Measurements from ENCODE around the gene WDR33. TPM values are rescaled to one million over a fixed set of nuclear protein-coding genes. Genes with fewer than 3 reads are reported as not detected.

The WDR33 gene
- total and polyA plus RNA-seq, 2 of the 13 experiments (the other 11 are each of a cell fraction or from before 2014, with no cell fraction given), result 54.9 to 78.2 TPM

DNA sequence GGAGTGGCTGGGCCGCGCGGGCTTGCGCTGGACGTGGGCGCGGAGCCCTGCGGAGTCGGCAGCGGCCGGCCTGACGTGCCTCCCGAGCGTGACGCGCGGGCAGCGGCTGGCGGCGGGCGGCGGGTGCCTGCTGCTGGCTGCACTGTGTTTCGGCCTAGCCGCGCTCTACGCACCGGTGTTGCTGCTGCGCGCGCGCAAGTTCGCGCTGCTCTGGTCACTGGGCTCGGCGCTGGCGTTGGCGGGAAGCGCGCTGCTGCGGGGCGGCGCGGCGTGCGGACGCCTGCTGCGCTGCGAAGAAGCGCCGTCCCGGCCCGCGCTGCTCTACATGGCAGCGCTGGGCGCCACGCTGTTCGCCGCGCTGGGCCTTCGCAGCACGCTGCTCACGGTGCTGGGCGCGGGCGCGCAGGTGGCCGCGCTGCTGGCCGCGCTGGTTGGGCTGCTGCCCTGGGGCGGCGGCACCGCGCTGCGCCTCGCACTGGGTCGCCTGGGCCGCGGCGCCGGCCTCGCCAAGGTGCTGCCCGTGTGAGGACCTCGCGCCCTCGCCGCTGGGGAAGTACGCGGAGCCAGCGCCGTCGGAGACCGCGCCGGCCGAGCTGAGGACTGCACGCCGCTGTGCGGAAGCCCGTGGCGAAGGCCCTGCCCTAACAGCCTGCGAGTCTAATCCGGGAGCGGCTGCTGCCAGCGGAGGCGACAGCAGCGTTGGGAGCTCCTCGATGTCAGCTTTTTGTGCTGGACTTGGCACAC is 109.1 kb downstream of the WDR33 start (continued):
- TF ChIP-seq AFF4 (CRISPR knock-in tag; IDR thresholded peaks at IDR 0.05) (no peak), DMTF1 (CRISPR knock-in tag; IDR thresholded peaks at IDR 0.05) (0 out of 2 replicates have a peak, but pooled peaks have one; percentile 38), HNF4A (CRISPR knock-in tag; IDR thresholded peaks at IDR 0.05) (peak; percentile 35), ZFP37 (CRISPR knock-in tag; IDR thresholded peaks at IDR 0.05; ENCODE audit: borderline replicate concordance) (no peak), ZNF260 (CRISPR knock-in tag; IDR thresholded peaks at IDR 0.05; ENCODE audit: borderline replicate concordance, low read depth) (no peak), ZNF773 (CRISPR knock-in tag; IDR thresholded peaks at IDR 0.05; ENCODE audit: borderline replicate concordance) (peak; percentile 95; the same call in 1 of the 2 replicates), TRIM24 (CRISPR knock-in tag; IDR thresholded peaks at IDR 0.05) (no peak), FOXA3 (CRISPR knock-in tag; IDR thresholded peaks at IDR 0.05) (peak; percentile 34), NCOA1 (CRISPR knock-in tag; IDR thresholded peaks at IDR 0.05) (no peak), ZNF777 (CRISPR knock-in tag; IDR thresholded peaks at IDR 0.05) (peak; percentile 96), NKX3-1 (CRISPR knock-in tag; IDR thresholded peaks at IDR 0.05) (peak; percentile 83; the same call in 1 of the 2 replicates), RFX3 (CRISPR knock-in tag; IDR thresholded peaks at IDR 0.05) (no peak), ARHGAP35 (CRISPR knock-in tag; IDR thresholded peaks at IDR 0.05; ENCODE audit: borderline replicate concordance) (no peak), PHF21A (CRISPR knock-in tag; IDR thresholded peaks at IDR 0.05) (peak; percentile 28; the same call in 1 of the 2 replicates), NFYC (CRISPR knock-in tag; IDR thresholded peaks at IDR 0.05) (no peak), MAFK (conservative IDR thresholded peaks at IDR 0.05 in 1 of 2, IDR thresholded peaks at IDR 0.05 in 1 of 2; ENCODE audit: low read length in 2 of 2) (no peak), ZMYM2 (CRISPR knock-in tag; IDR thresholded peaks at IDR 0.05) (no peak), TCF12 (IDR thresholded peaks at IDR 0.05) (no peak), TCF12 (CRISPR knock-in tag; IDR thresholded peaks at IDR 0.05) (no peak; the same call in 1 of the 2 replicates), CC2D1A (CRISPR knock-in tag; IDR thresholded peaks at IDR 0.05) (no peak), ZNF205 (CRISPR knock-in tag; IDR thresholded peaks at IDR 0.05) (peak; percentile 79), RORA (CRISPR knock-in tag; IDR thresholded peaks at IDR 0.05) (no peak)
- TF ChIP-seq, protein P1, sequence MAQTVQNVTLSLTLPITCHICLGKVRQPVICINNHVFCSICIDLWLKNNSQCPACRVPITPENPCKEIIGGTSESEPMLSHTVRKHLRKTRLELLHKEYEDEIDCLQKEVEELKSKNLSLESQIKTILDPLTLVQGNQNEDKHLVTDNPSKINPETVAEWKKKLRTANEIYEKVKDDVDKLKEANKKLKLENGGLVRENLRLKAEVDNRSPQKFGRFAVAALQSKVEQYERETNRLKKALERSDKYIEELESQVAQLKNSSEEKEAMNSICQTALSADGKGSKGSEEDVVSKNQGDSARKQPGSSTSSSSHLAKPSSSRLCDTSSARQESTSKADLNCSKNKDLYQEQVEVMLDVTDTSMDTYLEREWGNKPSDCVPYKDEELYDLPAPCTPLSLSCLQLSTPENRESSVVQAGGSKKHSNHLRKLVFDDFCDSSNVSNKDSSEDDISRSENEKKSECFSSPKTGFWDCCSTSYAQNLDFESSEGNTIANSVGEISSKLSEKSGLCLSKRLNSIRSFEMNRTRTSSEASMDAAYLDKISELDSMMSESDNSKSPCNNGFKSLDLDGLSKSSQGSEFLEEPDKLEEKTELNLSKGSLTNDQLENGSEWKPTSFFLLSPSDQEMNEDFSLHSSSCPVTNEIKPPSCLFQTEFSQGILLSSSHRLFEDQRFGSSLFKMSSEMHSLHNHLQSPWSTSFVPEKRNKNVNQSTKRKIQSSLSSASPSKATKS (CRISPR knock-in tag; IDR thresholded peaks at IDR 0.05), result no peak
